Adrenal gland (tissue), 5 donors: Measurements from ENCODE around the gene BLID.

ENCODE experiments used
- CTCF ChIP-seq, 6 experiments: fragments of 450-650 bp in 4 of 6; fragments of 200-600 bp in 2 of 6; sonication (generic) in 1 of 6; IDR thresholded peaks; 1 replicate in 5 of 6; 2 replicates in 1 of 6; pipeline versions ENCODE4 v1.5.1 to v1.8.0; 2016 to 2021; ENCODE audit warnings: antibody characterized with exemption in 6 of 6, mild to moderate bottlenecking in 2 of 6, moderate library complexity in 1 of 6
- POLR2A ChIP-seq, 2 donors: fragments of 450-650 bp; IDR thresholded peaks; one replicate each; pipeline ENCODE4 v1.6.1; 2017; ENCODE audit warnings: antibody characterized with exemption in 2 of 2, mild to moderate bottlenecking in 2 of 2, moderate library complexity in 1 of 2
- donor health status: DM: no; HTN: no; CAD: no.

- no peak for TF ChIP-seq CTCF (IDR thresholded peaks at IDR 0.05)
- no peak for TF ChIP-seq POLR2A (IDR thresholded peaks at IDR 0.05)
Measured at GRCh38 chr11:122074022-122074421, 42.0 kb downstream of the BLID start.
